ENCODE data around the gene ISLR.

DNA sequence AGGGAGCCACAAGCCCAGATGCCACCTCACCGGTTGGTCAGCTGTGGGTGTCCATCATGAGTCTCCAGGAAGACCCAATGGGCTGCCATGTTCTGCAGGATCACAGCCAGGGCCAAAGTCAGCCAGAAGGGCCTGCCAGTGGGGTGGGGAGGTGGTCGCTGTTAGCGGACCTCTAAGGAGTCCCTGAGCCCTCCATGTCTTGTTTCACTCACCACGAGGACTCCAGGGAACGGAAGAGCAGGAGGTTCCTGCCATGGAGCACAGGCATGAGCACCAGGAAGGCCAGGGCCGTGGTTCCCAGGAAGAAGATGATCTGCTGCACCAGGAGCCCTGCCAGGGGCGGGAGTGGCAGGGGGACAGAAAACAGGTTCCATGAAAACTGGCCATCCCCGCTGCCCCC lies 8.6 kb downstream of the ISLR start:
- no peak for TF ChIP-seq EZH2phosphoT487 (IDR thresholded peaks at IDR 0.05; ENCODE audit: low read depth, severe bottlenecking, unreplicated experiment)
- no peak for TF ChIP-seq CTCF (IDR thresholded peaks at IDR 0.05; ENCODE audit: poor library complexity)
- no peak for TF ChIP-seq EZH2 (IDR thresholded peaks at IDR 0.05; ENCODE audit: borderline replicate concordance)
